Naive thymus-derived CD8-positive, alpha-beta T cell (primary cell): ENCODE measurements around the gene THSD4. TPM values are rescaled to one million over a fixed set of nuclear protein-coding genes. Genes with fewer than 3 reads are reported as not detected.

ENCODE experiments used
- ATAC-seq, 2 donors: fragments of 150-1000 bp; cut with Tn5 transposase in 1 of 2; sonication (Bioruptor Pico), chemical (Tn5 transposase) in 1 of 2; 1 replicate in 1 of 2; 2 replicates in 1 of 2; pipeline ENCODE4 v1.10.0; 2021; ENCODE audit warnings: mild to moderate bottlenecking in 2 of 2, moderate library complexity in 2 of 2
- POLR2A ChIA-PET: fragments of 350-600 bp; sonication (Branson Sonifier 250); formaldehyde crosslinking; loops from one replicate; lab custom pipeline; 2021; ENCODE audit warnings: antibody characterized with exemption; lab: Charles Lee
- DNase-seq, 10 donors: peaks; one replicate each; pipeline versions ENCODE4 v3.0.0 to v3.0.0-alpha.2; 2020 to 2022
- H3K27ac Mint-ChIP-seq, 10 donors: one replicate each; pipeline ENCODE4 v1.8.0; 2020 to 2022; ENCODE audit warnings: mild to moderate bottlenecking in 10 of 10, mixed read lengths in 10 of 10, moderate library complexity in 4 of 10, inconsistent platforms in 1 of 10
- H3K27me3 Mint-ChIP-seq, 5 donors: one replicate each; pipeline ENCODE4 v1.8.0; 2021 to 2022; ENCODE audit warnings: mixed read lengths in 5 of 5
- H3K36me3 Mint-ChIP-seq, 3 donors: one replicate each; pipeline ENCODE4 v1.8.0; 2020 to 2022; ENCODE audit warnings: mixed read lengths in 3 of 3, mild to moderate bottlenecking in 2 of 3, inconsistent platforms in 1 of 3
- H3K4me1 Mint-ChIP-seq, 4 donors: one replicate each; pipeline ENCODE4 v1.8.0; 2021 to 2022; ENCODE audit warnings: mixed read lengths in 4 of 4
- H3K4me3 Mint-ChIP-seq, 10 donors: one replicate each; pipeline ENCODE4 v1.8.0; 2020 to 2022; ENCODE audit warnings: mild to moderate bottlenecking in 10 of 10, mixed read lengths in 10 of 10, moderate library complexity in 6 of 10, inconsistent platforms in 1 of 10
- H3K9me3 Mint-ChIP-seq, 9 donors: one replicate each; pipeline ENCODE4 v1.8.0; 2020 to 2022; ENCODE audit warnings: mixed read lengths in 9 of 9, mild to moderate bottlenecking in 3 of 9, inconsistent platforms in 1 of 9, moderate library complexity in 1 of 9
- polyA plus RNA-seq, 3 donors: library from polyadenylated mRNA; unstranded; fragments of 300-500 nt; fragmentation: Illumina TruSeq; gene quantifications; one replicate each; pipeline ENCODE4 v1.2.3, GENCODE V29; 2021
- total RNA-seq, 8 experiments: library from RNA in 2 of 8; stranded (reverse) in 2 of 8; gene quantifications; one replicate each; pipeline ENCODE4 v1.2.3 and lab custom pipeline; 2021 to 2026

THSD4 gene
- total and polyA plus RNA-seq, 5 experiments from 2014 or later: not detected

DNA sequence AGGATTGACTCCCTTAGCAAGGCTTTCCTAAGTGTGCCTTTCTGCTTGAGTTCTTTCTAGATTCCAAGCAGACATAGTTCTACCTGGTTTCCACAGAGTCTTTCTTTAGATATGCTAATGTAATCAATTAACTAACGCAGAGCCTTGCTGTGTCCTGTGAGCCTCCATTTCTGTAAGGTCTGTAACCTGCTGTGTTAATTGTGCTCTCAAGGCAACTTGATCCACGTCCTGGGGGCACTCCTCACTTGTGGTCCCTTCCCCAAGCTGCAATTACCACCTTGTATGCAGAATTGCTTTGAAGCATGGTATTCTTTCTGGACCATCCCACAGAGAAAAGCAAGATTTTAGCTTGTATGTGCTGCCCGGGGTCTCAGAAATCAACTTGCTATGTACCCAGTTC, 29.5 kb upstream of the THSD4 start:
- Mint-ChIP-seq H3K27me3 (peaks cover 17 to 52% (median 29%) of the 10 kb centered on the region in 5 donors), H3K27ac (no peak overlapping the region), H3K4me3 (no peak overlapping the region), H3K36me3 (peaks cover 0 to 8% (median 0%) of the 10 kb centered on the region in 3 donors), H3K9me3 (peaks cover 0 to 18% (median 9%) of the 10 kb centered on the region in 9 donors), H3K4me1 (no peaks in the 10 kb centered on the region)
- DNase-seq (no peak), ATAC-seq (no peak)
- POLR2A ChIA-PET: no interaction called here

DNA sequence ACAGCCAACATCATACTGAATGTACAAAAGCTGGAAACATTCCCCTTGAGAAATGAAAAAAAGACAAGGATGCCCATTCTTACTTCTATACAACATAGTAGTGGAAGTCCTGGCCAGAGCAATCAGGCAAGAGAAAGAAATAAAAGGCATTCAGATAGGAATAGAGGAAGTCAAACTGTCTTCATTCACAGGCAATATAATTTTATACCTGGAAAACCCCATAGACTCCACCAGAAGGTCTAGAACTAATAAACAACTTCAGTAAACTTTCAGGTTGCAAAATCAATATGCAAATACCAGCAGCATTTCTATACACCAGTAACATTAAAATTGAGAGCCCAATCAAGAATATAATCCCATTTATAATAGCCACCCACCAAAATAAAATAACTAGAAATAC, 27.1 kb upstream of the THSD4 start:
- Mint-ChIP-seq H3K27me3 (peaks cover 6 to 44% (median 30%) of the 10 kb centered on the region in 5 donors), H3K36me3 (peaks cover 0 to 2% (median 0%) of the 10 kb centered on the region in 3 donors), H3K27ac (no peak overlapping the region), H3K4me3 (no peak overlapping the region), H3K4me1 (no peaks in the 10 kb centered on the region), H3K9me3 (peaks cover 0 to 18% (median 4%) of the 10 kb centered on the region in 9 donors)
- DNase-seq (no peak), ATAC-seq (no peak)
- POLR2A ChIA-PET: no interaction called here

DNA sequence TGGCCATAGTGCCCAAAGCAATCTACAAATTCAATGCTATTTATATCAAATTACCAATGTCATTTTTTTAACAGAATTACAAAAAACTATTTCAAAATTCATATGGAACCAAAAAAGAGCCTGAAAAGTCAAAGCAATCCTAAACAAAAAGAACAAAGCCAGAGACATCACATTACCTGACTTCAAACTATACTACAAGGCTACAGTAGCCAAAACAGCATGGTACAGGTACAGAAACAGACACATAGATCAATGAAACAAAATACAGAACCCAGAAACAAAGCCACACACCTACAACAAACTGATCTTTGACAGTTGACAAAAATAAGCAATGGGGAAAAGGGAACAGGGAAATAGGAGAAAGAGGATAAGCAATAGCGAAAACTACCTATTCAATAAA, 26.6 kb upstream of the THSD4 start:
- peaks cover 0 to 21% (median 4%) of the 10 kb centered on the region in 9 donors for H3K9me3 Mint-ChIP-seq
- DNase-seq (no peak), ATAC-seq (no peak)
- H3K4me3 Mint-ChIP-seq: no peak overlapping the region
- H3K4me1 Mint-ChIP-seq: no peaks in the 10 kb centered on the region
- POLR2A ChIA-PET: no interaction called here
- peaks cover 0 to 2% (median 0%) of the 10 kb centered on the region in 3 donors for H3K36me3 Mint-ChIP-seq
- H3K27me3 Mint-ChIP-seq: peaks cover 6 to 47% (median 32%) of the 10 kb centered on the region in 5 donors
- H3K27ac Mint-ChIP-seq: no peak overlapping the region

DNA sequence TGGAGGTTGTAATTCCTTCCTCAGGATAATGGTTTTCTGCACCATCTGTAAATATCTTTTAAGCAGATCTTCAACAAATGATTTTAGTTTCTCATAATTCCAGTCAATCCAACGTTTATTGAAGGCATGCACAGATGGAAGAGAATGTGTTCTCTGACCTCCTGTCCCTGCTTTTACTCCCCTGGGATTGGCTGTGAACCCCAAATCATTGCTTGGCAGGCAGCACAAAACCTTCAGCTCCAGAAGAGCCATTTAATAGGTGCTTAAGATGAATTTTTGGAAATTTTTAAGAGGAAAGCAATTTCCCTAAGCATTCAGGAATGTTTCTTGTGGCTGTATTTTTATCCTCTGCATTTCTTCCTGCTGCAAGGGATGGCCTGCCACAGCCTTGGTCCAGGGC, 25.5 kb upstream of the THSD4 start:
- H3K9me3 Mint-ChIP-seq: peaks cover 0 to 22% (median 4%) of the 10 kb centered on the region in 9 donors

DNA sequence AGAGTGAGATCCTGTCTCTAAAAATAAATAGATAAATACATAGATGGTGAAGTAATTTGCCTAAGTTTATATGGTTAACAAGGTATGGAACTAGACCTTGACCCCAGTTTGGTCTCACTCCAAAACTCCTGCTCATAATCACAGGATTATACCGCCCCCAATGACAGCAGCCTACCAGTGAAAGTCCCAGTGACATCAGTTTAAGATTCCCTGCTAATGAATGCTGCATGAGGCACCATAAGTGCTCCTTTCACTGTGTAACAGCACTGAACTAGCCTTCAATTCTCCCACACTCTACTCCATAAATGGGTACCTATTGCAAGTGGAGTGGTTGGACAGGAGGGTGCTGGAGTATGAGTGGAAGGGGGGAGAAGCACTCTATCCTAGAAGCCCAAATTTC, 23.7 kb upstream of the THSD4 start:
- Mint-ChIP-seq H3K4me1 (no peaks in the 10 kb centered on the region), H3K4me3 (no peak overlapping the region), H3K36me3 (peaks cover 0 to 2% (median 0%) of the 10 kb centered on the region in 3 donors), H3K27ac (no peak overlapping the region), H3K27me3 (peaks cover 4 to 33% (median 26%) of the 10 kb centered on the region in 5 donors), H3K9me3 (peaks cover 0 to 26% (median 4%) of the 10 kb centered on the region in 9 donors)
- POLR2A ChIA-PET: no interaction called here
- ATAC-seq (no peak), DNase-seq (no peak)

More for the DNA sequence above, 25.5 kb upstream of the THSD4 start:
- ATAC-seq (no peak), DNase-seq (no peak)
- no peak overlapping the region for H3K27ac Mint-ChIP-seq
- H3K4me3 Mint-ChIP-seq: no peak overlapping the region
- H3K27me3 Mint-ChIP-seq: peaks cover 4 to 43% (median 29%) of the 10 kb centered on the region in 5 donors
- no peaks in the 10 kb centered on the region for H3K4me1 Mint-ChIP-seq
- POLR2A ChIA-PET: no interaction called here
- H3K36me3 Mint-ChIP-seq: peaks cover 0 to 2% (median 0%) of the 10 kb centered on the region in 3 donors

DNA sequence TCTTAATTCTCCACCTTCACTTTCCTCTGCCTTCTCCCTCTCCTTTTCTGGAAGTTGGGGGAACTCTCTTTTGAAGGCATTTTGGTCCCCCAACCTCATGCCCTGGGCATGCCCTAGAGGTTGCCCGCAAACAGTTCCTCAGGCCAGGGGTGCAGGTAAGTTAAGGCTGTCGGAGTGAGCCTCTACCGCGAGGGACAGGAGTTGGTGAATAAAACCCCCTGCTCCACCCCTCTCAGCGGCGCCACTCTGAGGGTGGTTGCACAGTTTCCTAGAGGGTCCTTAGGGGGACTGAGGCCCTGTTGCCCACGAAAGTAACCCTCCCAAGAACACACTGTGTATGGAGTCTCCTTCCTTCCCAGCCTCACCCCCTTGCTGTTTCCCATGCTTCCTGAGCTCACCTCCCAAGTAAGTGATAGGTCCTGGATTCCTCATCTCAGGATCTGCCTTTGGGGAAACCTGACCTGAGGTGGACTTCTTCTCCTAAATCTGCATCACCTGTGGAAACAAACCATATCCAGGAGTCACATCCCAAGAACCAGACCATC, 23.1 kb upstream of the THSD4 start:
- POLR2A ChIA-PET: no interaction called here
- DNase-seq: no peak
- Mint-ChIP-seq H3K36me3 (peaks cover 0 to 2% (median 0%) of the 10 kb centered on the region in 3 donors), H3K9me3 (peaks cover 0 to 21% (median 4%) of the 10 kb centered on the region in 9 donors), H3K27me3 (peaks cover 4 to 28% (median 23%) of the 10 kb centered on the region in 5 donors), H3K4me1 (no peaks in the 10 kb centered on the region), H3K27ac (no peak overlapping the region), H3K4me3 (no peak overlapping the region)
- ATAC-seq: no peak

DNA sequence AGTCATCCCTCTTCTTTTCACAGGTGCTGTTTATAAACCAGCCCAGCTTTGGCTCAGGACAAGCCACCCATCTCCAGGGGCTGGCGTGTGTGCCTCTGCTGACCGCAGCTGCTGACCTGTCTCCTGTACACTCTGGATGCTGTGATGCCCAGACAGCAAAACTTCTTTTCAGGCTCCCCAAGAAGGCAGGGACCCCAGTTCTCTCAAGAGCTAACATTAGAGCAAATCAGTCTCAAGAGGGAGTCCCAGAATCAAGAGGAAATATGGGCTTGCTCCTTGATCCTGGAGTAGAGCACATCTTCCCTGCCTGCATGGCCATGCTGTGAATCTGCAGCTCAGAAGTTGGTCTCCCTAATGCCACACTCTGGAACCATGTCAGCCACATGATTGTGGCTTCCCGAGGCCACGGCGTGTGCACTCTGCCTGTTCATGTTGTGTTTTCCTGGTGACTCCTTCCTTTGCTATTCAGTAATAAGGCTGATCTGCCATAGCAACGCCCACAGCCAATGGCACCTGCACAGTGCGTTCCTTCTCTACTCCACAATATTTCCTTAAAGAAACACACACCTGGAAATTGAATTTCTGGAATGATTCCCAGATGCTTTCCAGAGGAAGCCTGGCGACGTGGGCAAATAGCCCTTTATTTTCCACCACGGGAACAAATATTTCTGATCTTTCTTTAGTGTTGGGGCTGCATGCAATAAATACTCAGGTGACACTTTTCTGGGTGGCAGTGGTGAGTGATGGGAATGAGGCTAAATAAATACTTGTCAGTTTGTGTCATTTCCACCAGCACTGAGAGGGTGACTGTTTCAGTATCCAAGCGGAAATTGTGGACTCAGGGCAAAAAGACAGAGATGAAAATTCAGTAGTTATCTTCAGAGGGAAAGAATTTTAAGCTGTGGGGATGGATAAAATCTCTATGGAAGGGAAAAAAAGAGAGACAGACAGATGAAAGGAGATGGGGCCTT, 21.9 kb upstream of the THSD4 start:
- Mint-ChIP-seq H3K36me3 (peaks cover 0 to 2% (median 0%) of the 10 kb centered on the region in 3 donors), H3K4me1 (no peaks in the 10 kb centered on the region), H3K4me3 (no peak overlapping the region), H3K27ac (no peak overlapping the region), H3K9me3 (peaks cover 0 to 15% (median 2%) of the 10 kb centered on the region in 9 donors), H3K27me3 (peaks cover 4 to 26% (median 16%) of the 10 kb centered on the region in 5 donors)
- POLR2A ChIA-PET: no interaction called here
- DNase-seq (no peak), ATAC-seq (no peak)

DNA sequence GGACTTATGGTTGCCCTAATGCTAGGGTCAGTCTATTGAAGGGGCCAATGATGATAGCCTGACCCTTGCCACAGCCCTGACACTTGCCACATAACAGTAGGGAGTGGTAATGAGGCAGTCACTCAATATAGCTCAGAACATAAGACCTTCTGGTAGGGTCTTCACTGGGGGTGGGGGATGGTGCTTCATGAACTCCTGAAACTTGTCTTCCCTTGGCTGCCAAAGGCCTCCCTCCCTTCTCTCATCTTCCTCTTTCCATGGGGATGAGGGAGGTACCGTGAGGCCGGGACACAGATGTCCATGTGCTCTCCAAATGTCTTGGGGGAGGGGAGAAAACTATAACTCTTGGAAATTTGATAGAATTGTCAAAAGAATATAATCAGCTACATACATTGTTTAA, 21.1 kb upstream of the THSD4 start:
- Mint-ChIP-seq H3K27ac (no peak overlapping the region), H3K9me3 (peaks cover 0 to 9% (median 0%) of the 10 kb centered on the region in 9 donors), H3K27me3 (peaks cover 0 to 21% (median 16%) of the 10 kb centered on the region in 5 donors), H3K4me1 (no peaks in the 10 kb centered on the region), H3K4me3 (no peak overlapping the region), H3K36me3 (peaks cover 0 to 2% (median 0%) of the 10 kb centered on the region in 3 donors)
- ATAC-seq (no peak), DNase-seq (no peak)
- POLR2A ChIA-PET: no interaction called here

DNA sequence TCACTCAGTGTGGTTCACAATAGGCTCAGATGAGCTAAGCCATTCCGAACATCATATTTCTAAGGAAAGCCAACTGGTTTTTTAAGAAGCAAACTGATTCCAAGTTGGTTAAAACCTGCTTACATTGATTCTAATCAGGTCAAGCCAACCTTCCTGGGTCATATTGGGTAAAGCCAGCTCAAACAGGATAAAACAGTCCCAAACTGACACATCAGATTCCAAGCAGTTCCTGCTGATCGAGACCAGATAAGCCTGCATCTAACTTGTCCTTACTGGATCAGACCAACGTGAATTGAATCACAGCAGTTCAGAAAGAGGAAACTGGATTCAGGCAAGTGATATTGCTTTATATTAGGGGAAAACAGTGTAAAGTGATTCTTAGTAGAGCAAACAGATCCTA, 18.6 kb upstream of the THSD4 start:
- H3K27me3 Mint-ChIP-seq: peaks cover 3 to 16% (median 13%) of the 10 kb centered on the region in 5 donors
- H3K27ac Mint-ChIP-seq: no peak overlapping the region
- no peaks in the 10 kb centered on the region for H3K4me1 Mint-ChIP-seq
- H3K4me3 Mint-ChIP-seq: no peak overlapping the region
- peaks cover 0 to 9% (median 0%) of the 10 kb centered on the region in 9 donors for H3K9me3 Mint-ChIP-seq
- ATAC-seq: no peak
- DNase-seq: no peak
- peaks cover 0 to 2% (median 0%) of the 10 kb centered on the region in 3 donors for H3K36me3 Mint-ChIP-seq
- POLR2A ChIA-PET: no interaction called here

DNA sequence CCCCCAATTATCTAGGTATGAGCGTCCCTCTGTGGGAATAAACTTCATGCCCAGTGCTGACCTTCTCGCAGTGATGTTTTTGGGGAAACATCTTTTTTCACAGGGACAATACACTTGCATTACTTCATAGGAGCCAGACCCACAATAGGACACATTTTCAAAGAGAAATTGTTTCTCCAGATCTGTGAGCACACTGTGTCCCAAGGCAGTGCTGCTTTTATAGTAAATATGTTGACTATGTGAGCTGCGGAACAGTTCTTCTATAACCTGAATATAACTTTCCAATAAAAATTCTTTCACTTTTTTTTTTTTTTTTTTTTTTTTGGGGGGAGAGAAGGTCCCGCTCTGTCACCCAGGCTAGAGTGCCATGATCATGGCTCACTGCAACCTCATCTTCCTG, 17.4 kb upstream of the THSD4 start:
- POLR2A ChIA-PET: no interaction called here
- no peak overlapping the region for H3K27ac Mint-ChIP-seq

DNA sequence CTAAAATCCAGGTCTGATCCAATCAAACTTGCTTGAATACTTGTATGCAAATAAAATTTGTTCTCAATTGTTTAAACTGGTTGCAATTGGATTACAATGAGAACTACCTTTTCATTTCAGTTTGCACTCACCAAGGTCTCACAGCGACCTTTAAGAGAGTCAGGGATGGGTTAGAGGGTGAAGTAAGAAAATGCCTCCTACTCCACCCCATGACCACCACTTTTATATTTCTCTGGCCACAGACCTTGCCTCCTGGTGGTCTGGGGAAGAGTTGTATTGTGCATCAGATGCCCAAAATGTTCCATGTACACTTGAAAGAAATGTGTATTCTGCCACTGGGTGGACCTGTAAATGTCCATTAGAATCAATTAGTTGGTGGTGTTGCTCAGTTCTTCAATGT, 16.4 kb upstream of the THSD4 start:
- no peak overlapping the region for H3K27ac Mint-ChIP-seq

More for the DNA sequence above, 17.4 kb upstream of the THSD4 start:
- H3K4me3 Mint-ChIP-seq: no peak overlapping the region
- no peak for DNase-seq
- peaks cover 0 to 2% (median 0%) of the 10 kb centered on the region in 3 donors for H3K36me3 Mint-ChIP-seq
- peaks cover 0 to 9% (median 0%) of the 10 kb centered on the region in 9 donors for H3K9me3 Mint-ChIP-seq
- no peaks in the 10 kb centered on the region for H3K4me1 Mint-ChIP-seq
- no peak for ATAC-seq
- H3K27me3 Mint-ChIP-seq: peaks cover 0 to 12% (median 5%) of the 10 kb centered on the region in 5 donors

DNA sequence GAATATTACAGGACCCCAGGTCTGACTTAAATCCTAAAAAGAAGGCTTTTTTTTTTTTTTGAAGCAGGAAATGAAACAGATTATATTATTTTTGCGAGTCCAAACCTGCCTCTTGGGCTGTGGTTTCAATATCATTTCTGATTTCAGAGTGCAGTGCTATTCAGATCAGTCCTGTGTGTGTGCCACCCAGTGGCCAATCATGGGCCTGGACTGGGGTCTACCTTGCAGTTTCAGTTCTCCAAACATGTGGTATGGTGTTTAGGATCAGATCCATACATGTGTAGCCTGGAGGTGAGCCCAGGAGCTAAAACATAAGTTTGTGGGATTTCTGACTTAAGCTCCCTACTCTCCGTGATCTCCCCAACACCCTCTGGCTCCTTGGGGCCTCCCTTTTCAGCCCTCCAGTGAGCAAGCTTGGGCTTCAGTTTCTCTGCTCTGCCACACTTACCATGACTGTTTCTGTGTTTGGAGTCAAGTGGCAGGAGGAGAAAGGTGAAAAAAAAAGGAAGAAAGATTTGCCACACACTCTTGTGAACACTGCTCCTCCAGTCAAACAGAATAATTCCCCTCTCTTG, 12.1 kb upstream of the THSD4 start:
- H3K4me3 Mint-ChIP-seq: no peak overlapping the region
- DNase-seq (no peak), ATAC-seq (no peak)
- H3K9me3 Mint-ChIP-seq: peaks cover 0 to 3% (median 0%) of the 10 kb centered on the region in 9 donors
- POLR2A ChIA-PET: no interaction called here
- no peaks in the 10 kb centered on the region for H3K36me3 Mint-ChIP-seq
- H3K27ac Mint-ChIP-seq: no peak overlapping the region
- peaks cover 0 to 2% (median 0%) of the 10 kb centered on the region in 4 donors for H3K4me1 Mint-ChIP-seq
- peaks cover 2 to 31% (median 10%) of the 10 kb centered on the region in 5 donors for H3K27me3 Mint-ChIP-seq

More for the DNA sequence above, 16.4 kb upstream of the THSD4 start:
- DNase-seq: no peak
- no peaks in the 10 kb centered on the region for H3K36me3 Mint-ChIP-seq
- H3K4me3 Mint-ChIP-seq: no peak overlapping the region
- no peaks in the 10 kb centered on the region for H3K4me1 Mint-ChIP-seq
- peaks cover 0 to 5% (median 0%) of the 10 kb centered on the region in 9 donors for H3K9me3 Mint-ChIP-seq
- H3K27me3 Mint-ChIP-seq: peaks cover 0 to 16% (median 3%) of the 10 kb centered on the region in 5 donors
- no peak for ATAC-seq
- POLR2A ChIA-PET: no interaction called here
